GM20000 (cell line): ENCODE measurements around the gene EIF3M.

Experiments used
- DNase-seq: peaks from one replicate; pipeline ENCODE4 v3.0.0; 2012; ENCODE audit warnings: low spot score
- TF ChIP-seq, protein P1 (sequence below): IDR thresholded peaks from 2 replicates; pipeline ENCODE4 v1.5.1; 2012; ENCODE audit warnings: mild to moderate bottlenecking, control low read depth; ENCODE audit errors: extremely low read depth, missing control alignments

Gene EIF3M

DNA sequence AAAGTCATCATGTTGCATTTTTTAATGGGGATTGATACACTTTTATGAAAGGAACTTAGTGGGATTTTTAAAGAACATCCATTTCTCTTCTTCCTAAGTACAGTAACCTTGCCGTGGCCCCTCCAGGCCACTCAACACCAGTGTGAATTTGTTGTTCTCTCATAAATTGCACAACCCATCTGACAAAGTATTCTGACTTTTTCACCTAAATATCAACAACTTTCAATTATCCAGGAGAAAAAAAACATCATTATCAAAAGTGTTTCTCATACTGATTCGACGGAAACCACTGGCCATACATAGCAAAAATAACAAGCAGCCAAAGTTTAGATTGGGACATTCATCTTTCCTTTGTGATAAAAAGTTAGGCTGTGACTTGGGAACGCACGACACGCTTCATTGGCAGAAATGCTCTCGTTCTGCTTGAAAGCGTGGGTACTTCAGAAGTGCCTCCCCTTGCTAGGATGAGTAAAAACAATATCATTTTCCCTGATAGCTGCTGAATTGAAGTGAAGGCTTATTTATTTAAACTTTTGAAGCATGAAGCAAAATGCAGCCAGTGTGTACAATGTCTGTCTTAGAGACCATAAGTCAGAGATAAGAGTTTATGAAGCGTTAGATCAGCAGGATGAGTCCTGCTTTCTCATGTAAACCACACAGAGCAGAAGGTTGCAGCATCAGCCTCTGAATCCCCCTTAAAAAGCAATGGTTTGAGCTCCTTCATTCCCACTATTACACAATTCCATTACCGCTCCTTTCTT lies 20.6 kb upstream of the EIF3M start:
- TF ChIP-seq, protein P1, sequence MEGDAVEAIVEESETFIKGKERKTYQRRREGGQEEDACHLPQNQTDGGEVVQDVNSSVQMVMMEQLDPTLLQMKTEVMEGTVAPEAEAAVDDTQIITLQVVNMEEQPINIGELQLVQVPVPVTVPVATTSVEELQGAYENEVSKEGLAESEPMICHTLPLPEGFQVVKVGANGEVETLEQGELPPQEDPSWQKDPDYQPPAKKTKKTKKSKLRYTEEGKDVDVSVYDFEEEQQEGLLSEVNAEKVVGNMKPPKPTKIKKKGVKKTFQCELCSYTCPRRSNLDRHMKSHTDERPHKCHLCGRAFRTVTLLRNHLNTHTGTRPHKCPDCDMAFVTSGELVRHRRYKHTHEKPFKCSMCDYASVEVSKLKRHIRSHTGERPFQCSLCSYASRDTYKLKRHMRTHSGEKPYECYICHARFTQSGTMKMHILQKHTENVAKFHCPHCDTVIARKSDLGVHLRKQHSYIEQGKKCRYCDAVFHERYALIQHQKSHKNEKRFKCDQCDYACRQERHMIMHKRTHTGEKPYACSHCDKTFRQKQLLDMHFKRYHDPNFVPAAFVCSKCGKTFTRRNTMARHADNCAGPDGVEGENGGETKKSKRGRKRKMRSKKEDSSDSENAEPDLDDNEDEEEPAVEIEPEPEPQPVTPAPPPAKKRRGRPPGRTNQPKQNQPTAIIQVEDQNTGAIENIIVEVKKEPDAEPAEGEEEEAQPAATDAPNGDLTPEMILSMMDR = no peak

GRCh38 chr11:32563600-32563959 lies 20.1 kb upstream of the EIF3M start:
- no peak for DNase-seq
- TF ChIP-seq, protein P1 = no peak

More for the DNA sequence above, 20.6 kb upstream of the EIF3M start:
- no peak for DNase-seq

DNA sequence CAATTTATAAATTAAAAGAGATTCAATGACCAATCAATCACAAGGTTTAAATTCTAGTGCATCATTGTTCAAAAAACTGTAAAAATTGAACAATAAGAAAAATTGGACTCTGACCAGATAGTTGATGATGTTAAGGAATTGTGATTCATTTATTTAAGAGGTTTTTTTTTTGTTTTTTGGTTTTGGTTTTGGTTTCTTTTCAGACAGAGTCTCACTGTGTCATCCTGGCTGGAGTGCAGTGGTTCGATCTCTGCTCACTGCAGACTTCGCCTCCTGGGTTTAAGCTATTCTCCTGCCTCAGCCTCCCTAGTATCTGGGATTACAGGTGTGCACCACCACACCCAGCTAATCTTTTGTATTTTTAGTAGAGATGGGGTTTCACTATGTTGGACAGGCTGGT lies 17.1 kb upstream of the EIF3M start:
- TF ChIP-seq, protein P1 = no peak
- no peak for DNase-seq

DNA sequence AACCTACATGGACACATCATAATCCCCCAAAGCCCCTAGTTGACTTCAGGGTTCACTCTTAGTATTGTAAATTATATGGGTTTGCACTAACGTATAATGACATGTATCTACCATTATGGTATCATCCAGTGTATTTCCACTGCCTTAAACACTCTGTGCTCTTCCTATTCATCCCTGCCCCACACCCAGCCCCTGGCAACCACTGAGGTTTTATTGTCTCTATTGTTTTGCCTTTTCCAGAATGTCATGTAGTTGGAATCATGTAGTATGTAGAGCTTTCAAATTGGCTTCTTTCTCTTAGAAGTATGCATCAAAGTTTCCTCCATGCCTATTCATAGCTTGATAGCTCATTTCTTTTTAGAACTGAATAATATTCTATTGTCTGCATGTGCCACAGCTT lies 16.5 kb upstream of the EIF3M start:
- no peak for DNase-seq
- TF ChIP-seq, protein P1 = no peak

DNA sequence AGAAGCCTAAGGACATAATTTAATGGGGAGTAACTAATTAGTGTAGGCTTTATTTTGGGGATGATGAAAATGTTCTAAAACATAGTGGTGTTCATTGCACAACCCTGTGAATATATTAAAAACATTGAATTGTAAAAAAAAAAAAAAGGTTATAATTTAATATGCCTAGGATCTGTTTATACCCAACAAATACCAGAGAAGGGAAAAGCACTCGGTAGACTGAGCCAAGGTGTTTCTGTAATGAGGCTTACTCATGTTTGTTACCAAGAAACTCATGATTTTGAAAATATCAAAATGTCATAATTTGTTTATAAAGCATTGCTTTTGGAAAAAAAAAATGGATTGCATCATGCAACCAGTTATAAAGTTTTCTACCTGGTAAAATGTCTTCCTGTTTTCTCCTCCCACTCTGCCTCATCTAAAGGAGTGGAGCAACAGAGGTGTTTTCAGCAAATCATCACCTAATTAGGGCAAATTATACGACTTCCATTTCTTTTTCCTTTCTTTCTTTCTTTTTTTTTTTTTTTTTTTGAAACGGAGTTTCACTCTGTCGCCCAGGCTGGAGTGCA lies 14.2 kb upstream of the EIF3M start:
- DNase-seq = no peak
- TF ChIP-seq, protein P1 = no peak

GRCh38 chr11:32571039-32571438 lies 12.6 kb upstream of the EIF3M start:
- no peak for DNase-seq
- TF ChIP-seq, protein P1 = no peak

DNA sequence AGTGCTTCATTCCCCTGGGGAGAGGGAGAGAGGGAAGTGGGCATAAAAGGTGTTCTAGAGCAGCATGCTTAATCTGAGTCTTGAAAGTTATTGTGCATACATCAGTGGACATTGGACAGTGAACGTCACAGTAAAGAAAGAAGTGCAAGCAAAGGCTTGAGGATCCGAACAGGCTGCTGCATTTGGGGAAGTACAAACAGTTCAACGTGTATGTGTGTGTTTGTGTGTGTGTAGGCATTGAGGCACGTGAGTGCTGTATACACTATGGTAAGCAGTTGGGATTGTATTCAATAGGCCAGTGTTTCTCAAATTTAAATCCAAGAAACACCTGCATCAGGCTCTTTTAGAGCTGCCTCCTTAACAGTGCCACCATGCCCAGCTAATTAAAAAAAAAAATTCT lies 10.4 kb upstream of the EIF3M start:
- no peak for DNase-seq
- TF ChIP-seq, protein P1 = no peak
